ENCODE results near the gene ACAD9. TPM values are rescaled to one million over a fixed set of nuclear protein-coding genes. Genes with fewer than 3 reads are reported as not detected.
"Not testable (repeated sequence)": the region's sequence is repeated elsewhere in the genome, so short reads cannot be mapped to it uniquely, and the experiment has no call there.

The ACAD9 gene
- total RNA-seq (10 to 100 TPM; 51.5 to 59.3 TPM), polyA plus RNA-seq (10 to 100 TPM; 24.9 to 26.1 TPM)
- long read RNA-seq, donor 1, transcript ACAD9-201 (18 exons, 2,454 nt) = major isoform, 10 of 10 reads
- long read RNA-seq, donor 1, partial matches to known transcripts = 0 of 10 reads
- long read RNA-seq, donor 1, other reads (novel, unspliced or antisense) = 0 of 10 reads
- long read RNA-seq, donor 2, partial matches to known transcripts = 0 of 1 reads
- long read RNA-seq, donor 2, other reads (novel, unspliced or antisense) = 0 of 1 reads
- long read RNA-seq, donor 3, partial matches to known transcripts = 0 of 1 reads
- long read RNA-seq, donor 3, other reads (novel, unspliced or antisense) = 0 of 1 reads
- long read RNA-seq, donor 4, partial matches to known transcripts = 0 of 2 reads
- long read RNA-seq, donor 4, other reads (novel, unspliced or antisense) = 0 of 2 reads
- long read RNA-seq, donor 5, transcript ACAD9-201 (18 exons, 2,454 nt) = major isoform, 5 of 10 reads
- long read RNA-seq, donor 5, partial matches to known transcripts = 5 of 10 reads
- long read RNA-seq, donor 5, other reads (novel, unspliced or antisense) = 0 of 10 reads

GRCh38 chr3:128879125-128879969, at the start of gene ACAD9:
Gene ACAD9, plus strand, starts transcription at chr3:128879620. Its CDS starts 72 bp downstream, at chr3:128879692.
- WGBS, 2 donors = 0% methylated on average over 65 of the region's 65 CpGs
- ATAC-seq (ENCODE audit: insufficient read depth, low FRiP score) = peak; percentile 92
- Histone ChIP-seq H3K27me3 (ENCODE audit: control insufficient read depth in 3 of 3, insufficient read depth in 3 of 3, low read length in 2 of 3) (no peaks in the 10 kb centered on the region), H3K4me3 (peak within 1 kb of the TSS; percentile 72), H3K9ac (ENCODE audit: insufficient read depth in 1 of 2, low read length in 2 of 2) (peak within 1 kb of the TSS; percentile 90 to 98), H3K36me3 (ENCODE audit: control insufficient read depth in 4 of 4, insufficient read depth in 4 of 4, low read length in 4 of 4) (peaks cover 0 to 4% (median 1%) of the 10 kb centered on the region in 4 donors), H3K27ac (ENCODE audit: low read depth in 1 of 2, low read length in 1 of 2) (peak within 1 kb of the TSS; percentile 95 to 99), H3K9me3 (ENCODE audit: control insufficient read depth in 4 of 4, insufficient read depth in 3 of 4, low read length in 3 of 4) (no peaks in the 10 kb centered on the region), H3K4me1 (ENCODE audit: control insufficient read depth in 5 of 5, insufficient read depth in 5 of 5, low read length in 5 of 5) (peaks cover 0 to 28% (median 7%) of the 10 kb centered on the region in 5 donors)
- DNase-seq = peak; percentile 99
- TF ChIP-seq, protein P1, sequence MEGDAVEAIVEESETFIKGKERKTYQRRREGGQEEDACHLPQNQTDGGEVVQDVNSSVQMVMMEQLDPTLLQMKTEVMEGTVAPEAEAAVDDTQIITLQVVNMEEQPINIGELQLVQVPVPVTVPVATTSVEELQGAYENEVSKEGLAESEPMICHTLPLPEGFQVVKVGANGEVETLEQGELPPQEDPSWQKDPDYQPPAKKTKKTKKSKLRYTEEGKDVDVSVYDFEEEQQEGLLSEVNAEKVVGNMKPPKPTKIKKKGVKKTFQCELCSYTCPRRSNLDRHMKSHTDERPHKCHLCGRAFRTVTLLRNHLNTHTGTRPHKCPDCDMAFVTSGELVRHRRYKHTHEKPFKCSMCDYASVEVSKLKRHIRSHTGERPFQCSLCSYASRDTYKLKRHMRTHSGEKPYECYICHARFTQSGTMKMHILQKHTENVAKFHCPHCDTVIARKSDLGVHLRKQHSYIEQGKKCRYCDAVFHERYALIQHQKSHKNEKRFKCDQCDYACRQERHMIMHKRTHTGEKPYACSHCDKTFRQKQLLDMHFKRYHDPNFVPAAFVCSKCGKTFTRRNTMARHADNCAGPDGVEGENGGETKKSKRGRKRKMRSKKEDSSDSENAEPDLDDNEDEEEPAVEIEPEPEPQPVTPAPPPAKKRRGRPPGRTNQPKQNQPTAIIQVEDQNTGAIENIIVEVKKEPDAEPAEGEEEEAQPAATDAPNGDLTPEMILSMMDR (IDR thresholded peaks at IDR 0.05; ENCODE audit: control extremely low read depth, extremely low read depth) = no peak

DNA sequence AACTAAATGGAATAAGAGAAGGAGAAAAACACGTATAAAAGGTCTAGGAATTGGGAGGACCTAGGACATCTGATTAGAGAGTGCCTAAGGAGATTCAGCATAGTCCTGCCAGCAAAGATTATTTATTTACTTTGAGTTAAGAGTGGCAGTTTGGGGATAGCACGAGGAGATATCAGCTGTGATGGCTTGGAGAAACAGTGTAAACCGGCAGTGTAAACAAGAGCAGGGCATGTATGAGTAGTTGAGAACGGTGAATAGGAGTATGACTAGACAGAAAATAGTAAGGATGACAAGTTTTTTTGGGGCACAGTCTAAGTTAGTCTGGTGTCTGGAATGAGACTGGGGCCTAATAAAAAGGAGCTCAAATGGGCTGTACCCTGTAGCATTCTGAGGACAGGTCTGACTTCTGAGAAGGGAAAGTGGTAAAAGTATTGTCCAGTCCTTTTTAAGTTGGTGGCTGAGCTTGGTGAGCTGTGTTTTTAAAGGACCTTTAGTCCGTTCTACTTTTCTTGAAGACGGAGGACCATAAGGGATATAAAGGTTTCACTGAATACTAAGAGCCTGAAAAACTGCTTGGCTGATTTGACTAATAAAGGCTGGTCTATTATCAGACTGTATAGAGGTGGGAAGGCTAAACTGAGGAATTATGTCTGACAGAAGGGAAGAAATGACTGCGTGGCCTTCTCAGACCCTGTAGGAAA, 49.3 kb upstream of the ACAD9 start:
- WGBS, 2 donors = 77 to 83% methylated on average over 7 of the region's 7 CpGs
- not testable (repeated sequence) for H3K27ac ChIP-seq (ENCODE audit: low read depth in 1 of 2, low read length in 1 of 2); DNase-seq; H3K9ac ChIP-seq (ENCODE audit: insufficient read depth in 1 of 2, low read length in 2 of 2); H3K36me3 ChIP-seq (ENCODE audit: control insufficient read depth in 4 of 4, insufficient read depth in 4 of 4, low read length in 4 of 4); H3K4me1 ChIP-seq (ENCODE audit: control insufficient read depth in 5 of 5, insufficient read depth in 5 of 5, low read length in 5 of 5); H3K9me3 ChIP-seq (ENCODE audit: control insufficient read depth in 4 of 4, insufficient read depth in 3 of 4, low read length in 3 of 4); H3K27me3 ChIP-seq (ENCODE audit: control insufficient read depth in 3 of 3, insufficient read depth in 3 of 3, low read length in 2 of 3); ATAC-seq (ENCODE audit: insufficient read depth, low FRiP score); H3K4me3 ChIP-seq

DNA sequence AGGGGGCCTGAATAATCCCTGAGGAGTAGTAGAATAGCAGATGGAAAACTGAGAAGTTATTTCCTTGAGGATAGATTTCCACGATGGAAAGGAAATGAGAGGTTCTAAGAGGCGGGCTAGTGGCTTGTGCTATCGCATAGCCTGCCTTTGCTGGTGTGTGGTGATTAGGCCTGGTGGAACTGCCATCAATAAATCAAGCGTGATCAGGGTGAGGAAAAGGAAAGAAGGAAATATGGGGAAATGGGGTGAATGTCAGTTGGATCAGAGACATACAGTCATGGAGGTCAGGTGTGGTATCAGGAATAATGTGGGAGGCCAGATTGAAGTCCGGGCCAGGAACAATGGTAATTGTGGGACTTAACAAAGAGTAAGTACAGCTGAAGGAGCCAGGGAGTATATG, 48.7 kb upstream of the ACAD9 start:
- H3K4me3 ChIP-seq; H3K36me3 ChIP-seq (ENCODE audit: control insufficient read depth in 4 of 4, insufficient read depth in 4 of 4, low read length in 4 of 4); H3K27ac ChIP-seq (ENCODE audit: low read depth in 1 of 2, low read length in 1 of 2); H3K9me3 ChIP-seq (ENCODE audit: control insufficient read depth in 4 of 4, insufficient read depth in 3 of 4, low read length in 3 of 4); H3K9ac ChIP-seq (ENCODE audit: insufficient read depth in 1 of 2, low read length in 2 of 2); DNase-seq; H3K4me1 ChIP-seq (ENCODE audit: control insufficient read depth in 5 of 5, insufficient read depth in 5 of 5, low read length in 5 of 5); ATAC-seq (ENCODE audit: insufficient read depth, low FRiP score); H3K27me3 ChIP-seq (ENCODE audit: control insufficient read depth in 3 of 3, insufficient read depth in 3 of 3, low read length in 2 of 3): not testable (repeated sequence)
- 83 to 89% methylated on average over 5 of the region's 5 CpGs for WGBS, 2 donors

GRCh38 chr3:128832979-128833378, 46.4 kb upstream of the ACAD9 start:
- not testable (repeated sequence) for H3K4me3 ChIP-seq; ATAC-seq (ENCODE audit: insufficient read depth, low FRiP score); H3K36me3 ChIP-seq (ENCODE audit: control insufficient read depth in 4 of 4, insufficient read depth in 4 of 4, low read length in 4 of 4); H3K27ac ChIP-seq (ENCODE audit: low read depth in 1 of 2, low read length in 1 of 2); H3K9me3 ChIP-seq (ENCODE audit: control insufficient read depth in 4 of 4, insufficient read depth in 3 of 4, low read length in 3 of 4); H3K9ac ChIP-seq (ENCODE audit: insufficient read depth in 1 of 2, low read length in 2 of 2); H3K4me1 ChIP-seq (ENCODE audit: control insufficient read depth in 5 of 5, insufficient read depth in 5 of 5, low read length in 5 of 5); DNase-seq; H3K27me3 ChIP-seq (ENCODE audit: control insufficient read depth in 3 of 3, insufficient read depth in 3 of 3, low read length in 2 of 3)
- 84 to 94% methylated on average over 5 of the region's 5 CpGs for WGBS, 2 donors

Data from lung (tissue), 16 donors.